Loucy (cell line): ENCODE data around the gene TSHR.

ENCODE experiments used
- H2AFZ ChIP-seq: fragments of 200-600 bp; sonication (generic); 2 replicates; pipeline ENCODE4 v1.6.0; 2016; ENCODE audit warnings: antibody characterized with exemption, mild to moderate bottlenecking, low read length, moderate library complexity
- H3F3A ChIP-seq: fragments of 200-600 bp; 2 replicates; pipeline ENCODE4 v1.6.0; 2016; ENCODE audit warnings: antibody characterized with exemption, low read depth, mild to moderate bottlenecking
- H3K27me3 ChIP-seq: fragments of 200-600 bp; sonication (generic); 2 replicates; pipeline ENCODE4 v1.6.1; 2014; ENCODE audit warnings: low read length, mild to moderate bottlenecking; ENCODE audit not compliant: insufficient read depth, poor library complexity, severe bottlenecking
- H3K36me3 ChIP-seq: fragments of 200-600 bp; sonication (generic); 2 replicates; pipeline ENCODE4 v1.6.1; 2016; ENCODE audit warnings: low read length; ENCODE audit not compliant: insufficient read depth
- H3K4me1 ChIP-seq: fragments of 200-600 bp; sonication (generic); 2 replicates; pipeline ENCODE4 v1.5.1; 2014; ENCODE audit warnings: low read length, mild to moderate bottlenecking; ENCODE audit not compliant: insufficient read depth, poor library complexity, severe bottlenecking
- H3K4me2 ChIP-seq: fragments of 200-600 bp; sonication (generic); 2 replicates; pipeline ENCODE4 v1.6.0; 2014; ENCODE audit warnings: antibody characterized with exemption, low read length, low read depth, mild to moderate bottlenecking; ENCODE audit not compliant: poor library complexity, severe bottlenecking
- H3K4me3 ChIP-seq: fragments of 200-600 bp; sonication (generic); 2 replicates; pipeline ENCODE4 v1.5.1; 2014; ENCODE audit warnings: low read length, mild to moderate bottlenecking, mixed read lengths; ENCODE audit not compliant: poor library complexity, severe bottlenecking
- H3K79me2 ChIP-seq: fragments of 200-600 bp; sonication (generic); 2 replicates; pipeline ENCODE4 v1.6.1; 2014; ENCODE audit warnings: low read length; ENCODE audit not compliant: insufficient read depth
- H3K9ac ChIP-seq: fragments of 200-600 bp; sonication (generic); 2 replicates; pipeline ENCODE4 v1.6.0; 2014; ENCODE audit warnings: mild to moderate bottlenecking, low read depth, low read length, moderate library complexity; ENCODE audit not compliant: poor library complexity, severe bottlenecking
- H3K9me2 ChIP-seq: fragments of 200-600 bp; sonication (generic); replicated peaks from 2 replicates; pipeline ENCODE4 v1.6.1; 2016; ENCODE audit warnings: low read depth, low read length, mixed read lengths
- H3K9me3 ChIP-seq: fragments of 200-600 bp; sonication (generic); 2 replicates; pipeline ENCODE4 v1.6.1; 2014; ENCODE audit warnings: mild to moderate bottlenecking, antibody characterized with exemption, low read length, low read depth; ENCODE audit not compliant: insufficient read depth
- H4K20me1 ChIP-seq: fragments of 200-600 bp; sonication (generic); 2 replicates; pipeline ENCODE4 v1.6.0; 2014; ENCODE audit warnings: antibody characterized with exemption, low read length, mild to moderate bottlenecking; ENCODE audit not compliant: insufficient read depth, poor library complexity, severe bottlenecking
- CTCF ChIP-seq: fragments of 200-600 bp; sonication (generic); conservative IDR thresholded peaks from 2 replicates; pipeline ENCODE4 v1.5.1; 2014; ENCODE audit warnings: mild to moderate bottlenecking, antibody characterized with exemption, low read length
- EZH2phosphoT487 ChIP-seq: fragments of 200-600 bp; IDR thresholded peaks from 2 replicates; pipeline ENCODE4 v1.6.1; 2018; ENCODE audit warnings: antibody characterized with exemption, mild to moderate bottlenecking, moderate library complexity, borderline replicate concordance

TSHR gene

GRCh38 chr14:81172353-81172752 lies 216.9 kb downstream of the TSHR start:
- H3K9ac ChIP-seq, result no peak overlapping the region
- H3K36me3 ChIP-seq, result no peaks in the 10 kb centered on the region
- H3K4me3 ChIP-seq, result no peak overlapping the region
- no peaks in the 10 kb centered on the region for H3K9me3 ChIP-seq
- no peaks in the 10 kb centered on the region for H3F3A ChIP-seq
- H3K4me2 ChIP-seq, result no peak overlapping the region
- H3K9me2 ChIP-seq, result no peaks in the 10 kb centered on the region
- no peaks in the 10 kb centered on the region for H4K20me1 ChIP-seq
- H3K27me3 ChIP-seq, result no peaks in the 10 kb centered on the region
- peaks cover 10% of the 10 kb centered on the region for H3K4me1 ChIP-seq
- 0 out of 2 replicates have a peak, but pooled peaks cover 4% of the 10 kb centered on the region for H3K79me2 ChIP-seq
- TF ChIP-seq EZH2phosphoT487 (no peak), CTCF (no peak)
- H2AFZ ChIP-seq, result no peak overlapping the region

GRCh38 chr14:81172881-81173280 lies 217.5 kb downstream of the TSHR start:
- no peak overlapping the region for H3K9ac ChIP-seq
- H3K9me3 ChIP-seq, result no peaks in the 10 kb centered on the region
- no peak overlapping the region for H2AFZ ChIP-seq
- H3K27me3 ChIP-seq, result no peaks in the 10 kb centered on the region
- no peaks in the 10 kb centered on the region for H3K36me3 ChIP-seq
- H4K20me1 ChIP-seq, result no peaks in the 10 kb centered on the region
- H3K79me2 ChIP-seq, result 0 out of 2 replicates have a peak, but pooled peaks cover 4% of the 10 kb centered on the region
- H3K4me1 ChIP-seq, result peaks cover 12% of the 10 kb centered on the region
- H3K9me2 ChIP-seq, result no peaks in the 10 kb centered on the region
- no peak overlapping the region for H3K4me2 ChIP-seq
- TF ChIP-seq EZH2phosphoT487 (no peak), CTCF (no peak)
- no peak overlapping the region for H3K4me3 ChIP-seq
- H3F3A ChIP-seq, result no peaks in the 10 kb centered on the region

- Histone ChIP-seq H4K20me1 (no peaks in the 10 kb centered on the region), H3K4me3 (no peak overlapping the region), H3K4me2 (no peak overlapping the region), H3K9me3 (no peaks in the 10 kb centered on the region), H2AFZ (no peak overlapping the region), H3K27me3 (no peaks in the 10 kb centered on the region), H3K79me2 (no peaks in the 10 kb centered on the region), H3K9me2 (no peaks in the 10 kb centered on the region), H3F3A (no peaks in the 10 kb centered on the region), H3K36me3 (peaks cover 17% of the 10 kb centered on the region), H3K9ac (no peak overlapping the region), H3K4me1 (peaks cover 9% of the 10 kb centered on the region)
- no peak for TF ChIP-seq CTCF
- TF ChIP-seq EZH2phosphoT487, result no peak
Observed at GRCh38 chr14:81176241-81176640, 220.8 kb downstream of the TSHR start.
